ENCODE measurements around the gene TTC22.

Gene TTC22

DNA sequence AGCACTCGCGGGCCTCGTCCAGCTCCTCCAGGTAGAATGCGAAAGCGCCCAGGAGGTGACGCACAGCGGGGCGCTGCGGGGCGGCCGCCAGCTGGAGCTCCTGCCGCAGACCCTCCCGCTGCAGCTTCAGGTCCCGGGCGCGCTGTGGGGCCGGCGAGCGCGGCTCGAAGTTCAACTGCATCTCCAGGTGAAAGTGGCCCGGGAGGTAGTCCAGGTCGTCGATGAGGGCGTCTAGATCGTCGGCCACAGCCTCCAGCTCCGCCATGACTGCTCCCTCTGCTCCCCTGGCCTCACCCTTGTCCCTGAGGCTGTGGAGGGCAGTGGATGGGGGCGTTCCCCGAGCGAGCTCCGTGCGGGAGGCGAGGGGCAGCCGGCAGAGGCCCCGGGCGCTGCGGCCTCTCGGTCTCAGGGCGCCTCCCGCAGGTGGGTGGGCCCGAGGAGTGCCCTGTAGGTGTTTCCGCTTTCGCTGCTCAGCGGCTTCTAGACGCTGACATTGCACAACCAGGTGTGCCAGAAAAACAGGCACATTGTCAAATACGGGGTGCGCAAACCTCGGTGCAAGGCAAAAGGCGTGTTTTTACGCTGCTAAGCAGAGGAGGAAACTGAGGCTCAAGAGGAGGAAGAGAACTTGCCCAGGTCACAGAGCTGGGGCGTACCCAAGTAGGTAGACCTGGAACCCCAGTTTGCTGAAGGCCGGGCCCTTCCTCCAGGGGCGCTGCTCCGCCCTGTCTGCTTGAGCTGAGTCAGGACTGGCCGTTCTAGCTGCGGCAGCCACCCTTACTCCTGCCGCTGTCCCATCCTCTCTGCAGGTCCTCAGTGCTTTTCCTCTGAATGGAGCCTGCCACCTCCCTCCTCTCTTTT lies at the start of gene TTC22:
TTC22 (minus strand) TSS at position 425 of the 861 bp plus-strand sequence; CDS start at position 265, 160 bp downstream.
- peak; percentile 75 for DNase-seq (ENCODE audit: low spot score)

GRCh38 chr1:54850737-54851136 lies 49.6 kb upstream of the TTC22 start:
- DNase-seq (ENCODE audit: low spot score) = no peak

- DNase-seq (ENCODE audit: low spot score) = no peak
Observed at GRCh38 chr1:54850069-54850730, 49.1 kb upstream of the TTC22 start.

DNA sequence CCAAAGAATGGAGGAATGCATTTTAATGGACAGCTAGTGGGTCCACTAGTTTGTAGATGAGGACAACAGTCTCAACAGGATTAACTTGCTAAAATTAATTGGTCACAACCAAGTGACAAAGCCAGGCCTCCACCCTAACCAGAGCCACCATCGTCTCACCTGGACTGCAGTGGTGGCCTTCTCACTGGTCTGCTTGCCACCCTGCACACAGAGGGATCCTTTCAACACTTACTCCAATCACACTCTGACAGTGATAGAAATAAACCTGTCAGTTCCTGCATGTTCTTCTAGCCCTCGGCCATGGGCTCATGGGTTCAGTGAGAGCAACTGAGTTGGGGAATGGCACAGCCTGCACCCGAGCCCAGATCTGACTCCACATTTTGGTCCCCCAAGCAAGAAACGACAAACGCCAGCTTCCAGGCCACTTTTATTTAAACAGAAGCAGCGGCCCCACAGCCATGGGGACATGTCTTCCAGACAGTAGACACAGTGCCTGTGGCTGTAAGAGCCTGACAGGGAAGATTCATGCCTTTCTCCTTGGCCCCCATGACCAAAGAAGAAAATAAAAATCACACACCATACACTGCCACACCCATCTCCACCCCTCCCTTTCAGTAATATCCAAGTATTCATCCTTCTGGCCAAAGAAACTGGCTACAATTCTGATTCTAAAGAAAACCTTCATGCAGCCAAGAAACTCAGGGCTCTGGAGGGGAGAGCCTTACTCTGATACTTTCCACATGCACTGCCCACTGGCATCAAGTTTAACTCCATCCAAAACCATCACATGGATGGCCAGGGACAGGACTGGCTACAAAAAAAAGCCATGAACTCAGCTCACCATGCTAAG lies 48.3 kb upstream of the TTC22 start:
- no peak for DNase-seq (ENCODE audit: low spot score)

DNA sequence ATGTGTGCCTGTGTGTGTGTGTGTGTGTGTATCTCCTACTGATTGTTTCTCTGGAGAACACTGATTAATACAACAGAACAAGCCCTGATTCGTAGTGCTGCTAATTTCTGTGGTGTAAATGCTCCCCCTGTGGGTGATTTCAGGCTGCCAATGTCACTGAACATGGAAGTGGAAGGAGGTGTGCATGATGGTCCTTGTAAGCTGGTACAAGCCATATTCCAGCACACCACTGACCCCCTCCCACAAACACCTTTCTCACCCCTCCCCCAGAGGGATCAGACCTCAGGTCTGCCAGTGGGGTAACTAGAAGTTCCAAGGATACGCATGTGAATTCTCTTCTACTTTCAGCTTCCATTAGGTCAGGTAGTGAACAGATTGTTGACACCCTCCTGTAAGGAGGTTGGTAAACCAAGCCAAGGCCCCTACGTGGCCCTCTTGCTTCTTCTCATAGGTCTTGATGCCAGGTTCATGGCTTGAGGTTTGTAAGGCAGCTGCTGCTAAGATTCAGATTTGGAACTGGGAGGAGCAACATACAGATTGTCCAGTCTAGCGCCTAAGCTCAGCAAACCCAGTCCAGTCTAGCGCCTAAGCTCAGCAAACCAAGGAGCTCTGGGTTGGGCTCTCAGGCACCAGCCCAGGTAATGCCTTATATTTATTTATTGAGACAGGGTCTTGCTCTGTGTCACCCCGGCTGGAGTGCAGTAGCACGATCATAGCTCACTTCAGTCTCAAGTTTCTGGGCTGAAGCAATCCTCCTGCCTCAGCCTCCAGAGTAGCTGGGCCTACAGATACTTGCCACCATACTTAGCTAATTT lies 47.2 kb upstream of the TTC22 start:
- DNase-seq (ENCODE audit: low spot score) = no peak

- DNase-seq (ENCODE audit: low spot score) = no peak
Observed at GRCh38 chr1:54846716-54847284, 45.7 kb upstream of the TTC22 start.

DNA sequence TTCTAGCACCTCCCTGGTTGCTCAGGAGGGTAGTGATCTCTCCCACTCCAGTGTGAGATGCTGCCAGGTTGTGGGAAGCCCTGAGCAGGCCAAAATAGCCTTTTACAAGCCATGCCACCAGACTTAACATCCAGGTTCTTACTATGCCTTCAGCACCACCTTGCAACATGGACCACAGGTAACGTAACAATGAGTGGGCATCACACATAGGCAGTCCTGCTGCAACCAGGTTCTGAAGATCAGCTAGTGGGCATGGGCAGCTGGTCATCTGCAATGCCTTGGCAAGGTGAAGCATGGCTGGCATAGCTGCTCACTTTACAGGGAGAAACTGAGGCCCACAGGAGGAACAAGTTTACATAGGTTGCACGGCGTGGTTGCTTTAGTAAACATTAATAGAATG lies 45.2 kb upstream of the TTC22 start:
- no peak for DNase-seq (ENCODE audit: low spot score)

DNA sequence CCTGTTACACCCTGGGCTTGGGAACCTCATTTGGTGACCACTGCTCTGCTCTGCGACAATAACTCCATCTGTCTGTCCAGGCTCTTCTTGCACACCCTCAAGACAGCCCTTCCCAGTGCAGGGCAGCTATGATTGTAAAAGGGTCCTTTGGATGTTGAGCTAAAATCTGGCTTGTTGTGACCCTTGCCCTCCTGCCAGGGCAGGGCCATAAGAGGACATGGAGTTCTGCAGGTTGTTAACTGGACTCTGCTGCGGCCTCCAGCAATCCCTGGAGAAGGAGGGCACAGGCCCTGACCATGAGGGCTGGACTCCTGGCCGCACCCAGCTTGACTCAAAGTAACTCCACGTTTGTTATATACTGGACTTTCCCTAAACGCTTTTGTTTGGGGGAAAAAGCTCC lies 44.6 kb upstream of the TTC22 start:
- DNase-seq (ENCODE audit: low spot score) = no peak

GRCh38 chr1:54844564-54844963 lies 43.4 kb upstream of the TTC22 start:
- DNase-seq (ENCODE audit: low spot score) = no peak

DNA sequence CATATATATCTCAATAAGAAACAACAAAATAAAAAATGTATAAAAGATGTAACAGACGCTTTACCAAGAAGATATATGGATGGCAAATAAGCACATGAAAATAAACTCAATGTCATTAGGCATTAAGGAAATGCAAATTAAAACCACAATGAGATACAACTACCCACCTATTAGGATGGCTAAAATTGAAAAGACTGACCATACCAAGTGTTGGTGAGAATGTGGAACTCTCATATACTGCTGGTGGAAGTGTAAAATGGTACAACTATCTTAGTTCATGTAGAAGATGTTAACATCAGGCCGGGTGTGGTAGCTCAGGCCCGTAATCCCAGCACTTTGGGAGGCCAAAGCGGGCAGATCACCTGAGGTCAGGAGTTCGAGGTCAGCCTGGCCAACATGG lies 42.3 kb upstream of the TTC22 start:
- DNase-seq (ENCODE audit: low spot score) = no peak

GRCh38 chr1:54842963-54843362 lies 41.8 kb upstream of the TTC22 start:
- no peak for DNase-seq (ENCODE audit: low spot score)

DNA sequence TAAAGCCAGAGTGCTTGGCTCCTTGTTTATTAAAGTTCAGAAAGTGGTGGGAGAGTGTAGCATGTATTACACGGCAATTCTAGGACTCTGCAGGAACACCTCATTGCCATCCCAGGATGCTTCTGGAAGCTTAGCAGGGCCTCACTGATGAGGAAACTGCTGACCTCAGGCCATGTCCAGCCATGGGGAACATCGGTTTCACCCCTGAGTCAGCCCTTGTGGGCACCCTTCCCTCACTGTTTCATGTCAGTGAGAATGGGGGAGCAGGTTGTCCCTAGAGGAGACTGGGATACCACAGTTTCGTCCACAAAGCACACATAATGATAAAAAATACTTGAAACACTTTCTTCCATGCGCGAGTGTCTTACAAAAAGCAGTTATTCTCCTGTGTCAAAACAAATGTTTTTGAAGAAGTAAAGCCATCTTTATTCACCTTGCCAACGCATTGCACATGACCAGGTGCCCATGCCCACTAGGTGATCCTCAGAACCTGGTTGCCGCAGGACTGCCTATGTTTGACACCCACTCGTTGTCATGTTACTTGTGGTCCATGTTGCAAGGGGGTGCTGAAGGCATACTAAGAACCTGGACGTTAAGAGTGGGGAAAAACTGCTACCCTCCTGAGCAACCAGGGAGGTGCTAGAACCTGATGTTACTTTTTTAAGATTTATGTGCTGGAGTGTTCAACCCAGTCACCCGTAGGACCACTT lies 41.2 kb upstream of the TTC22 start:
- DNase-seq (ENCODE audit: low spot score) = no peak

DNA sequence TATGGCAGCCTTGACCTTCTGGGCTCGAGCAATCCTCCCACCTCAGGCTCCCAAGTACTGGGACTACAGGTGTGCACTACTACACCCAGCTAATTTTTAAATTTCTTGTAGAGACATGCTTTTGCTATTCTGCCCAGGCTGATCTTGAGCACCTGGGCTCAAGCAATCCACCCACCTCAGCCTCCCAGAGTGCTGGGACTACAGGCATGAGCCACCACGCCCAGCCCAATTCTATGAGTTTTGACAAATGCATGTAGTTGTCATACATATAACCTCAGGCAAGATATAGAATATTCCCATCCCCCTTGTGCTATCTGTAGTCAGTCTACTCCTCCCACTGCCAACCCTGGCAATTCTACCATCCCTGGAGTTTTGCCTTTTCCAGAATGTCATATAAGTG lies 38.7 kb upstream of the TTC22 start:
- DNase-seq (ENCODE audit: low spot score) = no peak

GRCh38 chr1:54838565-54839180 lies 37.5 kb upstream of the TTC22 start:
- no peak for DNase-seq (ENCODE audit: low spot score)

- no peak for DNase-seq (ENCODE audit: low spot score)
Observed at GRCh38 chr1:54837002-54837853, 36.1 kb upstream of the TTC22 start.

DNA sequence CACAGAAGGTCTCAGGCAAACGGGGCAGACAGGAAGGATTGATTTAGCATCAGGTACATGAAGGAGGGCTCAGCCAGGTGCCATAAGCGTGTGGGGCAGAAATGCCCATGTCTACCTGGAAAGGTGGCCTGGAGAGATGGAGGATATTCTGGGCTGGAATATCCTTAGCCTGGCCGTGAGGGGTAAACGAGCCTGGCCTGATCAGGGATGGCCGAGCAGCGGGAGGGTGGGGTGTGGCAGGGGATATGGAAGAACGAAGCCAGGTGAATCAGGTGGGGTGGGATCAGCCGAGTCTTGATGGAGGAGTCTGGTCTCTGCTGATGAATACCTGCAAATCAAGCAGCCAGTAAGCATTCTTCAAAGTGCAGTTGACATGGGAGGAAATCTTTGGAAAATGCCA lies 35.5 kb upstream of the TTC22 start:
- no peak for DNase-seq (ENCODE audit: low spot score)

- no peak for DNase-seq (ENCODE audit: low spot score)
Observed at GRCh38 chr1:54835970-54836369, 34.8 kb upstream of the TTC22 start.

GRCh38 chr1:54835131-54835898 lies 34.2 kb upstream of the TTC22 start:
- DNase-seq (ENCODE audit: low spot score) = no peak
